ENCODE data around the gene TXNDC16. TPM values are rescaled to one million over a fixed set of nuclear protein-coding genes. Genes with fewer than 3 reads are reported as not detected.

Gene TXNDC16
- total RNA-seq, 2 donors from 2014 or later, result 14.0 to 37.1 TPM

GRCh38 chr14:52429451-52429850 is 122.9 kb downstream of the TXNDC16 start:
- intact Hi-C loops (cut with DNase I), result no loop called here
- H3K36me3 ChIP-seq, result no peaks in the 10 kb centered on the region
- H3K27me3 ChIP-seq (replicated peaks; ENCODE audit: insufficient read depth), result no peaks in the 10 kb centered on the region
- H3K27ac ChIP-seq, result no peak overlapping the region
- WGBS, result 84% methylated on average over 2 of the region's 2 CpGs
- TF ChIP-seq POLR2A (IDR thresholded peaks at IDR 0.05), result no peak
- TF ChIP-seq POLR2AphosphoS5 (IDR thresholded peaks at IDR 0.05), result no peak
- no peak for TF ChIP-seq CTCF (IDR thresholded peaks at IDR 0.05)
- H3K9me3 ChIP-seq, result no peaks in the 10 kb centered on the region
- H3K4me1 ChIP-seq (replicated peaks), result no peaks in the 10 kb centered on the region
- no peak for DNase-seq (ENCODE audit: low spot score)
- H3K4me3 ChIP-seq, result no peak overlapping the region

GRCh38 chr14:52427460-52427859 is 124.8 kb downstream of the TXNDC16 start:
- H3K27ac ChIP-seq, result no peak overlapping the region
- DNase-seq (ENCODE audit: low spot score), result no peak
- WGBS, result 90% methylated on average over 1 of the region's 1 CpG
- intact Hi-C loops (cut with DNase I), result no loop called here
- no peaks in the 10 kb centered on the region for H3K36me3 ChIP-seq
- no peaks in the 10 kb centered on the region for H3K4me1 ChIP-seq (replicated peaks)
- H3K27me3 ChIP-seq (replicated peaks; ENCODE audit: insufficient read depth), result no peaks in the 10 kb centered on the region
- no peak for TF ChIP-seq CTCF (IDR thresholded peaks at IDR 0.05)
- TF ChIP-seq POLR2A (IDR thresholded peaks at IDR 0.05), result no peak
- no peak for TF ChIP-seq POLR2AphosphoS5 (IDR thresholded peaks at IDR 0.05)
- no peak overlapping the region for H3K4me3 ChIP-seq
- H3K9me3 ChIP-seq, result no peaks in the 10 kb centered on the region

- WGBS, result 28% methylated on average over 2 of the region's 2 CpGs
- H3K4me1 ChIP-seq (replicated peaks), result no peaks in the 10 kb centered on the region
- intact Hi-C loops (cut with DNase I), result no loop called here
- no peak overlapping the region for H3K27ac ChIP-seq
- no peaks in the 10 kb centered on the region for H3K27me3 ChIP-seq (replicated peaks; ENCODE audit: insufficient read depth)
- H3K9me3 ChIP-seq, result no peaks in the 10 kb centered on the region
- DNase-seq (ENCODE audit: low spot score), result no peak
- H3K36me3 ChIP-seq, result no peaks in the 10 kb centered on the region
- no peak for TF ChIP-seq POLR2A (IDR thresholded peaks at IDR 0.05)
- no peak for TF ChIP-seq POLR2AphosphoS5 (IDR thresholded peaks at IDR 0.05)
- TF ChIP-seq CTCF (IDR thresholded peaks at IDR 0.05), result no peak
- no peak overlapping the region for H3K4me3 ChIP-seq
Observed at GRCh38 chr14:52422650-52423356, 129.5 kb downstream of the TXNDC16 start.

GRCh38 chr14:52417139-52417538 is 135.2 kb downstream of the TXNDC16 start:
- no peaks in the 10 kb centered on the region for H3K4me1 ChIP-seq (replicated peaks)
- no peak overlapping the region for H3K4me3 ChIP-seq
- H3K36me3 ChIP-seq, result no peaks in the 10 kb centered on the region
- intact Hi-C loops (cut with DNase I), result no loop called here
- H3K9me3 ChIP-seq, result no peaks in the 10 kb centered on the region
- WGBS, result 53% methylated on average over 2 of the region's 2 CpGs
- no peaks in the 10 kb centered on the region for H3K27me3 ChIP-seq (replicated peaks; ENCODE audit: insufficient read depth)
- H3K27ac ChIP-seq, result no peak overlapping the region
- DNase-seq (ENCODE audit: low spot score), result no peak
- TF ChIP-seq POLR2A (IDR thresholded peaks at IDR 0.05) (no peak), CTCF (IDR thresholded peaks at IDR 0.05) (no peak), POLR2AphosphoS5 (IDR thresholded peaks at IDR 0.05) (no peak)

GRCh38 chr14:52413729-52414408 is 138.4 kb downstream of the TXNDC16 start:
- H3K4me1 ChIP-seq (replicated peaks), result no peaks in the 10 kb centered on the region

More at GRCh38 chr14:52413729-52414408, 138.4 kb downstream of the TXNDC16 start:
- DNase-seq (ENCODE audit: low spot score), result no peak
- WGBS, result 26% methylated on average over 7 of the region's 7 CpGs
- TF ChIP-seq POLR2AphosphoS5 (IDR thresholded peaks at IDR 0.05) (peak; percentile 71), CTCF (IDR thresholded peaks at IDR 0.05) (no peak), POLR2A (IDR thresholded peaks at IDR 0.05) (no peak)
- Histone ChIP-seq H3K27ac (peak overlapping the region; percentile 10 to 28), H3K27me3 (replicated peaks; ENCODE audit: insufficient read depth) (no peaks in the 10 kb centered on the region), H3K36me3 (no peaks in the 10 kb centered on the region), H3K9me3 (no peaks in the 10 kb centered on the region), H3K4me3 (no peak overlapping the region)
- intact Hi-C loops (cut with DNase I), result no loop called here

Measured in prostate gland (tissue), 2 donors.